Activated T-helper 1 cell treated with anti-CD3 and anti-CD28 coated beads, Interleukin-2, amount 50 U/mL, for 16 hours (primary cell): ENCODE data around the gene GHRL.
"Not testable (repeated sequence)": the region's sequence is repeated elsewhere in the genome, so short reads cannot be mapped to it uniquely, and the experiment has no call there.

Experiments
- DNase-seq, 2 donors: peaks; one replicate each; pipeline ENCODE4 v3.0.0-alpha.2; 2020; ENCODE audit warnings: low read depth in 1 of 2, low spot score in 1 of 2

Gene GHRL

GRCh38 chr3:10278501-10278900 lies 14.2 kb downstream of the GHRL start:
- DNase-seq, result no peak

- DNase-seq, result no peak
Measured at GRCh38 chr3:10277115-10277625, 15.6 kb downstream of the GHRL start.

- no peak for DNase-seq
Measured at GRCh38 chr3:10274601-10275000, 18.1 kb downstream of the GHRL start.

- no peak for DNase-seq
Measured at GRCh38 chr3:10273702-10274305, 18.9 kb downstream of the GHRL start.

GRCh38 chr3:10272977-10273376 lies 19.8 kb downstream of the GHRL start:
- DNase-seq, result no peak

- not testable (repeated sequence) for DNase-seq
Measured at GRCh38 chr3:10272476-10272875, 20.3 kb downstream of the GHRL start.

GRCh38 chr3:10269443-10269842 lies 23.3 kb downstream of the GHRL start:
- no peak for DNase-seq

GRCh38 chr3:10268930-10269329 lies 23.8 kb downstream of the GHRL start:
- no peak for DNase-seq

GRCh38 chr3:10268116-10268515 lies 24.6 kb downstream of the GHRL start:
- no peak for DNase-seq

- not testable (repeated sequence) for DNase-seq
Measured at GRCh38 chr3:10266936-10267335, 25.8 kb downstream of the GHRL start.

GRCh38 chr3:10265833-10266232 lies 26.9 kb downstream of the GHRL start:
- no peak for DNase-seq

GRCh38 chr3:10263646-10264363 lies 28.9 kb downstream of the GHRL start:
- DNase-seq, result peak; percentile 34 to 38

GRCh38 chr3:10262027-10262426 lies 30.7 kb downstream of the GHRL start:
- no peak for DNase-seq

- DNase-seq, result no peak
Measured at GRCh38 chr3:10260211-10260701, 32.5 kb downstream of the GHRL start.

- no peak for DNase-seq
Measured at GRCh38 chr3:10259798-10260197, 32.9 kb downstream of the GHRL start.

- DNase-seq, result no peak
Measured at GRCh38 chr3:10259036-10259435, 33.7 kb downstream of the GHRL start.

GRCh38 chr3:10255835-10256234 lies 36.9 kb downstream of the GHRL start:
- no peak for DNase-seq

GRCh38 chr3:10253731-10254130 lies 39.0 kb downstream of the GHRL start:
- no peak for DNase-seq

- no peak for DNase-seq
Measured at GRCh38 chr3:10251006-10251405, 41.7 kb downstream of the GHRL start.

GRCh38 chr3:10249833-10250232 lies 42.9 kb downstream of the GHRL start:
- no peak for DNase-seq

- peak; percentile 15 to 36 for DNase-seq
Measured at GRCh38 chr3:10248984-10249748, 43.6 kb downstream of the GHRL start.
